Stimulated activated CD4-positive, alpha-beta T cell treated with anti-CD3 and anti-CD28 coated beads, Interleukin-15, amount 100 ng/mL, for 48 hours (primary cell): Measurements from ENCODE around the gene OR2D3.
"Not testable (repeated sequence)": the region's sequence is repeated elsewhere in the genome, so short reads cannot be mapped to it uniquely, and the experiment has no call there.

Source experiments
- DNase-seq, 2 donors: peaks; one replicate each; pipeline ENCODE4 v3.0.0-alpha.2; 2020; ENCODE audit warnings: low read depth in 2 of 2

The OR2D3 gene

DNA sequence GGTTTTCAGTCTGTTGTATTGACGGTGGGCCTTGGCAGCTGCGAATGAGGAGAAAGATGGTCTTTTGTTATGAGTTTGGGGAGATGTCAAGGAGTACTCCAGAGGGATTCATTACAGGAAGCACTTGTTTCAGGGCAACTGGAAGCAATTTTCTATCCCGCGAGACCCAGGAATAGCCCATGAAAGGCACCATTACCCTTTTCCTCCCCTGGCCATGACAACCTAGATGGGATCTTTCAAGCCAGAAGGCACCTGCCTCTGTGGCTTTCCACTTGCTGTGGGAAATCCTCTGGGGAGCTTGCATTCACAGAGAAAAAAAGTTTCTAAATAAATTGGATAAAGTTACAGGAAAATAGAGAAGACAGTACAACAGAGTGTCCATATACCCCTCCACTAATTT is 8.1 kb downstream of the OR2D3 start:
- DNase-seq: no peak

DNA sequence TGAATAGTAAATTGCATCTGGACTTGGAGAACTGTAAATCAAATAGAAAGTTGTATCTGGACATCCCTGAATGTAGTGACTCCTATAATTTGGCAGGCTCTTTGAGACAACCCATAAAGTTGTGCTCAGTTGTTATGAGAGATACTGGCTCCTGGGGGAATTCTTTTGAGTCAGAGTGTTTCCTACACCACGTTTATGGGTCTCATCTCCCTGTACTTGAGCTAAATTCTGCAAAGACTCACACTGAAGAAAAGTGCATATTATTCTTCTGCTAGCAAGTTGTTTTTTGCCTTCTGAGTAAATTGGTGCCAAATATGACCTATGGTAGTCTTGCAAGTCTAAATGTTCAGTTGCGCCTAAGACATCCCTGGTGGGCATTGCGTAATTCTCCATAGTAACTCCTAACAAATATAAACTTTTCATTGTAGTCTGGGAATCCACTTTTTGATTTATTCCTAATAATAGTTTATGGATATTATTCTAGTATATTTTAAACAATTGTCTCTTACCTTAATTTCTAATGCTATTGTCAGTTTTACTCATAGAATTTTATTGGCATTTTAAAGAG is 10.4 kb downstream of the OR2D3 start:
- no peak for DNase-seq

DNA sequence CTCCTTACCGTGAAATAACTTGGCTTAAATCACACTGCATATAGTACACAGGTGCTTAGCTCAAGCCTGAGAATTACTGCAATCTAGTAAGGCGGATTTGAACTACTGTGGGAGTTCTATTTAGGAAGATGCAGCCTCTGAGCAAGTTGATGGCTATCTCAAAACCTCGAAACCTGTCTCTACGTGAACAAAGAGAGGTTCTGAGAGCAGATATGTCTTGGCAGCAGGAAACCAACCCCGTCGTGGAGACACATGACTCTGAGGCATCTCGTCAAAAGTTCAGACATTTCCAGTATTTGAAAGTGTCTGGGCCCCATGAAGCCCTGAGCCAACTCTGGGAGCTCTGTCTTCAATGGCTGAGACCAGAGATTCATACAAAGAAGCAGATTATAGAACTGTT is 11.3 kb downstream of the OR2D3 start:
- no peak for DNase-seq

DNA sequence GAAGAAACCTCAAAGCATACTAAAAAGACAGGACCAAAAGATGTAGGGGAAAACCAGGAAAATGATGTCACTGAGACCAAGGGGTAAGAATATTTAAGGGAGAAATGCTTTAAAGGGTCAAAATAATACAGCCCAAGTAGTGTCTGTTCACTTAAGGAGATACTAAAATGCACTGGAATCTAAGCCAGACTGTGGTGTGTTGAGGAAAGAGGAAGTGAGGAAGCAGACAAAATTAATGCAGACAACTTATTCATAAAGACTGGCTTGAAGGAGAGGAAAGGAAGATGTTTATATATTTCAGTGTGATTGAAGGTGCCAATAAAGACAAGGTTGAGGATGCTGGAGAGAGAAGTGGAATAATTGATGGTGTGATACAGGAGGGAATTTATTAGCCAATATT is 21.2 kb downstream of the OR2D3 start:
- DNase-seq: no peak

DNA sequence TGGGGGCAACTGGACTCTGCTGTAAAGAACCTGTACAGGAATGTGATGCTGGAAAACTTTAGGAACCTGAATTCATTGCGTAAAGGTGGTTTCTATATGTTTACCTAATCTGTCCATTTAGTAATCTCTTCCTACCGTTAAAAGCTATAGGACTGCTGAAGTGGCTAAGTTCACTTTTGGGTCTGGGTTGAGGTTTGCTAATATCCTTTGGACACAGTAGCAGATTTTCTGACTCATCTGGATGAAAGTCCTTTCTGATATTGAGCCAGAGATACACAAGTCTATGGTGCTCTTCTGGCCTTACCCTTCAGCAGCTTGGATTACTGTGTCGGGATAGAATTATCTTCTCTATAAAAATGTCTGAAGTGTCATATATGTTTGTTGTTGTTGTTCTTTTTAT is 22.3 kb downstream of the OR2D3 start:
- no peak for DNase-seq

DNA sequence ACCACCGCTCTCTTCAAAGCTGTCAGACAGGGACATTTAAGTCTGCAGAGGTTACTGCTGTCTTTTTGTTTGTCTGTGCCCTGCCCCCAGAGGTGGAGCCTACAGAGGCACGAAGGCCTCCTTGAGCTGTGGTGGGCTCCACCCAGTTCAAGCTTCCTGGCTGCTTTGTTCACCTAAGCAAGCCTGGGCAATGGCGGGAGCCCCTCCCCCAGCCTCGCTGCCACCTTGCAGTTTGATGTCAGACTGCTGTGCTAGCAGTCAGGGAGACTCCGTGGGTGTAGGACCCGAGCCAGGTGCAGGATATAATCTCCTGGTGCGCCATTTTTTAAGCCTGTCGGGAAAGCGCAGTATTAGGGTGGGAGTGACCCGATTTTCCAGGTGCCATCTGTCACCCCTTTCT is 33.4 kb downstream of the OR2D3 start:
- not testable (repeated sequence) for DNase-seq

DNA sequence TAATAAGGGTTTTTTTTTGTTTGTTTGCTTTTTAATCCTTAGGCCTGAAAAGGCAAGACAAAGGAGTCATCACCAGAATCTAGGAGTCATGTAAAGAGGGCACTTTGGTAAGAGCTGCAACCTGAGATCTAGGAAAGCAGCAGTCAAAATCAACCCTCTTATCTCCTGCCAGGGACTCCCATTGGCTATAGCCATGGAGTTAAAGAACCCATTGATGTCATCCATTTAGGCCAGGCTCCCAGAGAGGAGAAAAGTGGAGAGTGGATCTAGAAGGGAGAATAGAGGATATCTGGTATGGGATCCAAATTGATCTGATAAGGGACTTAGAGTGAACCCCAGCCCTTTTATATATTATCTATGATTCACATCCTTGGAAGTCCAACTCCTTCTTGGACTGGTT is 41.3 kb downstream of the OR2D3 start:
- no peak for DNase-seq

DNA sequence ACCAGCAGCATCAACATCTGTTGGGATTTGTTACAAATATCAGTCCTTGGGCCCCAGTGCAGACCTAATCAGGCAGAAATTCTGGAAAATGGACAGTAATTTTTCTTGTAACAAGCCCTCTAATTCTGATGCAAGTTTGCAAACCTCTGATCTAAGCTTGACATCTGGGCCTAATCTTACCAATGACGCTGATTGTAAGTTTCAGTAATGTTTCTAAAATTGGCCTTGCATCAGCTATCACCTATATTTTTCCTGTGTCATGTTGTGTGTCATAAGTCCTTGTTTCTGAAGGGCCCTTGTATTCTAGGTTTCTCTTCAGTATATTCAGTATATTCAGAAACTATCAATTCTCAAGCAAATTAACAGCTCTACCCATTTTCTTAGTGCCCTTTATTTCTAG is 41.9 kb downstream of the OR2D3 start:
- DNase-seq: no peak

DNA sequence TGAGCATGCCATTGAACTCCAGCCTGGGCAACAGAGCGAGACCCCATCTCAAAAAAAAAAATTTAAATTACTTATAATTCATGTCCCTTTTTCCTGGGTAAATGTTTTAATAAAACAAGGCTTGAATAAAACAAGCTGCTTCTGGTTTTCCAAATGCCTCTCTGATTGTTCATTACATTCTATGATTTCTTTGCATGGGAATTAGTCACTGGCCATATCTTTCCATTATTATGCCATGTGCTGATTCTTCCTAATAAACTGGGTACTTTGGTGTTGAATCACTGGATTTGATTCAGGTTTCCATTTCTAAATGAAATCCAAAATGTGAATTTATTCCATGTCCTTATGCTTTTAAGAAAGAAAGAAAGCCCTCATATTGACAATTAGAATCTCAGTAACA is 48.0 kb downstream of the OR2D3 start:
- DNase-seq: no peak

DNA sequence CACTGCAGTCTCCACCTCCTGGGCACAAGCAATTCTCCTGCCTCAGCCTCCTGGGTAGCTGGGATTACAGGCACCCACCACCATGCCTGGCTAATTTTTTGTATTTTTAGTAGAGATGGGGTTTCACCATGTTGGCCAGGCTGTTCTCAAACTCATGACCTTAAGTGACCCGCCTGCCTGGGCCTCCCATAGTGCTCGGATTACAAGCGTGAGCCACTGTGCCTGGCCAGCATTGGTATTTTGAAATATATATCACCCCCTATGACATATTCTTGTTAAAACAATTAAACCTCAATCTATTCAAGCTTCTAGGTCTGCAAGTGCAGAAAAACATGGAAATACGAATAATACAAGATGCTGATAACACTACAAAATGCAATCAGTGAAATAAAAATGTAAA is 49.1 kb downstream of the OR2D3 start:
- not testable (repeated sequence) for DNase-seq
